DMS 273 (cell line): ENCODE measurements around the gene TRIM33.
A peak's percentile ranks its signal among the peaks of the same experiment; 100 is the strongest.

Experiments used
- DNase-seq: peaks from one replicate; lab custom pipeline; 2025; ENCODE audit not compliant: unreplicated experiment; lab: John Stamatoyannopoulos, UW

TRIM33 gene

DNA sequence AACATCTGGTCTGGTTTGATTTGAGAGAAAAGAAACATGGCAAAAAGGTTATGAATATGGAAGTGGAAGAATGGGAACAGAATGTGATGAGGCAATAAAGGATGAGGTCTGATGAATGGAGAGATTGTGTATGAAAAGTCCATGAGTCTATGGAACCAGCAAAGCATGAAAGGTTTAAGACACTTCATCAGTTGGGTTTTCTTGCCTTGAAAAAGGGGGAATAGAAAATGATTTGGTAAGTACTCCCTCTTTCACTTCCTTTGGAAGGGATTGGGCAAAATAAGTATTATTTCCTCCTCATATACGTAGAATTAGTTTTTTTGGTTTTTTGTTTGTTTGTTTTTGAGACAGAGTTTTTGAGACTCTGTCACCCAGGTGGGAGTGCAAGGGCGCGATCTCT, 155.8 kb downstream of the TRIM33 start:
- DNase-seq: no peak

DNA sequence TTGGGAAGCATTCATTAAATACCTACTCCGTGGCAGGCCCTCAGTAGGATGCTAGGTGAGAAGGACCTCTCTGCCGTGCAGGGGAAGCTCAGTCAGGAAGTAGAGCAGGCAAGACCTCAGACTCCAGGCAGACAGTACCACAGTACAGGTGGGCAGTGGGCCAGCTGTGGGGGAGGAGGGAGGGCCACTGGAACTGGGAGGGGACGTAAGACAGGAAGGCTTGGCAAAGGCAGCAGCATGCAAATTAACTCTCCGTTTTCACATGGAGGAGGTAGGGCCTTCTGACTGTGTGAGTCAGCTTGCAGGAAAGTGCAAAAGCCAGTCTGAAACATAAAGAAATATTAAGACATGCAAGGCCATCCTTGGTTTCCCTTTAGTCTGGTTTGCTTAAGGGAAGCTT, 157.7 kb downstream of the TRIM33 start:
- peak; percentile 97 for DNase-seq

- peak; percentile 98 for DNase-seq
Measured at GRCh38 chr1:114352797-114353196, 158.2 kb downstream of the TRIM33 start.

- DNase-seq: no peak
Measured at GRCh38 chr1:114350731-114351445, 160.1 kb downstream of the TRIM33 start.

GRCh38 chr1:114349891-114350605, 161.0 kb downstream of the TRIM33 start:
- DNase-seq: no peak

- no peak for DNase-seq
Measured at GRCh38 chr1:114347431-114348209, 163.4 kb downstream of the TRIM33 start.

- peak; percentile 98 for DNase-seq
Measured at GRCh38 chr1:114346480-114347029, 164.4 kb downstream of the TRIM33 start.

- peak; percentile 47 for DNase-seq
Measured at GRCh38 chr1:114345930-114346479, 165.0 kb downstream of the TRIM33 start.

- no peak for DNase-seq
Measured at GRCh38 chr1:114344656-114345055, 166.3 kb downstream of the TRIM33 start.
